ENCODE results near the gene TBC1D19.
A peak's percentile ranks its signal among the peaks of the same experiment; 100 is the strongest.
"Not testable (repeated sequence)": the region's sequence is repeated elsewhere in the genome, so short reads cannot be mapped to it uniquely, and the experiment has no call there.

TBC1D19 gene

DNA sequence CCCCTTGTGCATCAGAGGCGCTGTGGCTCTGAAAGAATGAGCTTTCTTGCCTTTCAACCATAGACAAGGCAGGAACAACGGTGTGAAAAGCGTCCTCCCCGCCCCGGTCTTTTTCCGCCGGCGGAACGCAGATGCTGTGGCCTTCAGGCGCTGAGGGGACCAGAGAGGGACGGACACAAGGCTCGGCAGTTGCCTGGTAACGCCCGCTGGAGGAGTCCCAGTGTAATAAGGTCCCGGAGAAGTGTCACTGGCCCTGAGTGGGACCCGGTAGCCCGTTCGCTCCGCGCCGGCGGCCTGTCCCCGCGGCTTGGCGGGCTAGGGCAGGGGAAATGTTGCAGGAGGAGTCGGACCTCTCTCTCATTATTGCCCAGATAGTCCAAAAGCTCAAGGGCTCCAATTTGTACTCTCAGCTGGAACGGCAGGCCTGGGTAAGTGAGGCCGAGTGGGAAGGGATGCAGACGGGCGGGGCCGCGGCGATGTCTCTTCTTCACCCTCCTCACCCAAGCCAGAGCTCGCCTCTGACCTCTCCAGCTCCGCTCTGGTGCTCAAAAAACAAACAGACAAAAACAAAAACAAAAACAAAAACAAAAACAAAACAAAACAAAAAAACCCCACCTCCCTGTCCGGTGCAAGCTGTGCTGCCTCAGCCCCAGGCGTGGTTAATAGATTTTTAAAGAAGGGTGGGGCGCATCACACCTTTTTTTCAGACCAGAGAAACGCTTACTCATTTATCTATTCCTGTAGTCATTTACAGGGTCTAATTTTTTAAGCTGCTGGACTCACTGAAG lies at the start of gene TBC1D19:
TSS of gene TBC1D19 (plus strand) at position 220 of the 788 bp plus-strand sequence. CDS start at position 330, 110 bp downstream.
- peak; percentile 91 for DNase-seq

DNA sequence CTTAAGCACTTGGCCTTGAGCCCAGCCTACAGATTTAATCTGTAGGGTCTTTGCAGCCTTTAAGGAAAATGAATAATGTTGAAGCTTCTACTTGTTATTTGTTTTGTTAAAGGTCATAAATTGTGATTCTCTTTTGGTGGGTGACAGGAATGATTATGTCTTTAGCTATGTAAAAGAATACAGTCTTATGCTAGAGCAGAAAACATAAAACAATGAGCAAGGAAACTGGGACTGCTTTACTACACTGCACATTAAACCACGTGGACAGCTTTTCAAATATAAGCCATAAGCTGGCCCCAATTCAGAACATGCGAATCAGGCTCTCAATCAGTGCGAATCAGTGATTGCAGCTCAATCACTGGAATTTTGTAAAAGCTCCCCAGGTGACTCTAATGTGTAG lies 40.9 kb upstream of the TBC1D19 start:
- no peak for DNase-seq

GRCh38 chr4:26544421-26544820 lies 39.5 kb upstream of the TBC1D19 start:
- DNase-seq, result no peak

DNA sequence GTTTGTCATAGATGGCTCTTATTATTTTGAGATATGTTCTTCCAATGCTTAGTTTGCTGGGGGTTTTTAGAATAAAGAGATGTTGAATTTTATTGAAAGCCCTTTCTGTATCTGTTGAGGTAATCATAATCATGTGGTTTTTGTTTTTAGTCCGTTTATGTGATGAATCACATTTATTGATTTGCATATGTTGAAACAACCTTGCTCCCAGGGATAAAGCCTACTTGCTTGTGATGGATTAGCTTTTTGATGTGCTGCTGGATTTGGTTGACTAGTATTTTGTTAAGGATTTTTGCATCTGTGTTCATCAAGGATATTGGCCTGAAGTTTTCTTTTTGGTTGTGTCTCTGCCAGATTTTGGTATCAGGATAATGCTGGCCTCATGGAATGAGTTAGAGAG lies 35.5 kb upstream of the TBC1D19 start:
- not testable (repeated sequence) for DNase-seq

- DNase-seq, result no peak
Observed at GRCh38 chr4:26557164-26557563, 26.7 kb upstream of the TBC1D19 start.

- DNase-seq, result no peak
Observed at GRCh38 chr4:26558166-26558895, 25.6 kb upstream of the TBC1D19 start.

GRCh38 chr4:26566133-26566532 lies 17.8 kb upstream of the TBC1D19 start:
- no peak for DNase-seq

DNA sequence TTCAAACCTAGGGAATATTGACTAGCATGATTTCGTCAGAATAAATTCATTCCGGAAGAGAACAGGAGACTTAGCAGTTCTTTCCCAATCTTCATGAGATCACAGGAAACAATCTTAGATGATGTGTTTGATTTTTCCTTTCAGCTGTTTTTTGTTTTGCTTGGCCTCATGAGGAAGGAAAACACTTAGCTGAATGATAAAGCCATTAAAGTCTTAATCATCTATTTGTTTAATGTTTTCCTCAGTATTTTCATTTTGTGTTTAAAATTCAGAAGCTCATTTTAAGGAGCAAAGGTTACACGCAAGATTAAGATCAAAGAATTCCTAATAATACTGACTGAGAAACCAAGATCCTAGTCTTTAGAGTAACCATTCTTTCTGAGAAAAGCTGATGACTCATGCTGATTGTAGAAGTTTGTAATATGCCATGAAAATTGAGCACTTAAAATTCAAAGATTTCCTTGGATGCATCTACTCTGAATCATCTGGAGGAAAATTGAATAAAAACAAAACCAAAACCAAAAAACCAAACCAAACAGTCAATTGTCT lies 15.4 kb upstream of the TBC1D19 start:
- DNase-seq, result no peak

DNA sequence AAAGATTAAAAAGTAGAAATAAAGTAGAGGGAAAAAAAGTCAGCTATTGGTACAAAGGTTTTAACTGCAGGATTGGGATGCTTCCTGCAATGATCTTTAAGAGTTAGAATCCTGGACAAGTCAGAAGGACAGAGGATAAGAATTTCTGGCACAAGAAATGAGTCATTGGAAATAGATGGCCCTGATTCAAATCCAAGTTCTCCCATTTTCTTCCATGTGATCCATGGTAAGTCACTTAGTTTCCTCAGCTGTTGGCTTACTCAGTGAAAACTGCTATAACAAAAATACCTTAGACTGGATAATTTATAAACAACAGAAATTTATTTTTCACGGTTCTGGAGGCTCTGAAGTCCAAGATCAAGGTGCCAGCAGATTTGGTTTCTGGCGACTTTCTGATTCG lies 13.3 kb upstream of the TBC1D19 start:
- no peak for DNase-seq

DNA sequence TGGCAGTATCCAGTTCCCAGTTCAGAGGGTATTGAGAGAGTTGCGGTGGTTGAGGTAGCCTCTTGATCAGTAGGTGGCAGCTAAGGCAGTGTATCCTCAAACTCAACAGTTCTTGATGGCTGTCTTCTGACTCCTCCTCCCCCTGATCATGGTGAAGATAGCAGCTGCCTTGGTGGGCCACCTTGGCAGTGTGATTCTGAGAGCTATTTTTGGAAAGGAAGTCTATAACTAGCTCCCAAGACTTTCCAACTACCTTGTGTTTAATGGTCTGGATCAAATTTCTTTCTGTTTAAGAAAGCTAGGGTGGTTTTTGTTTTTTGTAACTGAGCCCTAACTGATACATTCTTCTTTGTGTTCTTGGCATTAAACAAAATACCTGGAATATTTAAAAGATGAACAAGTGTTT lies 10.5 kb upstream of the TBC1D19 start:
- DNase-seq, result no peak

- no peak for DNase-seq
Observed at GRCh38 chr4:26574563-26574962, 9.3 kb upstream of the TBC1D19 start.

- no peak for DNase-seq
Observed at GRCh38 chr4:26576231-26576739, 7.6 kb upstream of the TBC1D19 start.

DNA sequence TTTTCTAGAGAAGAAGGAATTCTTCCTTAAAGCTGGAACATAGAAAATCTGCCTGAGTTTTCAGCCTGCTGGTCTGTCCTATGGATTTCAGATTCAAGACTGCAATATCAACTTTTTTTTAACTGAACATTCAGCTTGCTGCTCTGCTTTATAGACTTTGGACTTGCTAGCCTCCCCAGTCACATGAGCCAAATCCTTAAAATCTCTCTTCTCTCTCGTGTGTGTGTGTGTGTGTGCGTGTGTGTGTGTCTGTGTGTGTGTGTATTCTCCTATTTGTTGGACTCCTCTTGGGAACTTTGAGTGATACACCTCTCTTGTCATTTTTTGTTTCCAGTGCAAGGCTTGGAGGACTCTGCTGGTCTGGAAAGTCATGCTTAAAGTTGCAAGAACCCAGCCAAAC lies 6.8 kb upstream of the TBC1D19 start:
- no peak for DNase-seq

- no peak for DNase-seq
Observed at GRCh38 chr4:26579169-26579568, 4.7 kb upstream of the TBC1D19 start.

DNA sequence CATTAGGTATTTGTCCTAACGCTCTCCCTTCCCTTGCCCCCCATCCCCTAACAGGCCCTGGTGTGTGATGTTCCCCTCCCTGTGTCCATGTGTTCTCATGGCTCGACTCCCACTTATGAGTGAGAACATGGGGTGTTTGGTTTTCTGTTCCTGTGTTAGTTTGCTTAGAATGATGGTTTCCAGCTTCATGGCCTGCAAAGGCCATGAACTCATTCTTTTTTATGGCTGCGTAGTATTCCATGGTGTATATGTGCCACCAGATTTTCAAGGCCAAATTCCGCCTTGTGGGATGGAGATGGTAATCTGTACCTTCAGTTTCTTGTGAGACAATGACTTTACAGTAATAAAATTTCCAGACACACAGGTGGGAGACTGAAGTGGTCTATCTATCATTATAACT lies 2.5 kb upstream of the TBC1D19 start:
- DNase-seq, result not testable (repeated sequence)

- no peak for DNase-seq
Observed at GRCh38 chr4:26583538-26583864, 383 bp upstream of the TBC1D19 start.

DNA sequence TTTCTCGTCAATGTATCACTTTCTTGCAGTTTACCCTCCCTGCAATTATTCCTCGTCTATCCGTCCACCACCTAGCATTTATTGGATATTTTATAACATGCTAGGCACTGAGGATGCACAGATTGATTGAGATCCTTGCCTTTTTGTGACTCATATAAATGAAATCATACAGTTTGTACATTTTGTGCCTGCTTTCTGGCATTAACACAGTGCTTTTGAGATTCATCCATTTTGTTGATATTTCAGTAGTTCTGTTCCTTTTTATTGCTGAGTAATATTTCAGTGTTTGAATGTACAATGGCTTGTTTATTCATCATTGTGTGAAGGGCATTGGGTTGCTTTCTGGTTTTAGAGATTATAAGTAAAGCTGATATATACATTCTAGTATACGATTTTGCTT lies 841 bp downstream of the TBC1D19 start:
- DNase-seq, result no peak

DNA sequence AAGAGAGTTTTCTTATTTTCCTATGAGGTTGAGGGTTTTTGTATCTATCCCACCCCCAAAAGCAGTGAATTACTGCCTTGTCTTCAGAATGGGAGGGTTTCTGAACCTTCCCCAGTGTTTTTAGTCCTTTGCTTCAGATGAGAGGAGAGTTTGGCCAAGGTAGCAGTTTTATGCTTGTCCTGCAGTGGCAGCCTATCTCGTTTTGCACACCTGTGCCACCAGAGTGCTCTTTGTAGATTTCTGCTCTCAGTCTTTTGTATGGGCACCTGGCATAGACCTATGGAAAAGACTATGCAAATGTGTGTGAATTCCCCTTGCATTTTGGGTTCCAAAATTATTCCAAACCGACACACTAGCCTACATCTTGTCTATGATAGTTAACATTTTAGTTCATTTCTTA lies 5.8 kb downstream of the TBC1D19 start:
- DNase-seq, result no peak

GRCh38 chr4:26590639-26591038 lies 6.8 kb downstream of the TBC1D19 start:
- no peak for DNase-seq

DNA sequence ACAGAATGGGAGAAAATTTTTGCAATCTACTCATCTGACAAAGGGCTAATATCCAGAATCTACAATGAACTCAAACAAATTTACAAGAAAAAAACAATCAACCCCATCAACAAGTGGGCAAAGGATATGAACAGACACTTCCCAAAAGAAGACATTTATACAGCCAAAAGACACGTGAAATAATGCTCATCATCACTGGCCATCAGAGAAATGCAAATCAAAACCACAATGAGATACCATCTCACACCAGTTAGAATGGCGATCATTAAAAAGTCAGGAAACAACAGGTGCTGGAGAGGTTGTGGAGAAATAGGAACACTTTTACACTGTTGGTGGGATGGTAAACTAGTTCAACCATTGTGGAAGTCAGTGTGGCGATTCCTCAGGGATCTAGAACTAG lies 9.7 kb downstream of the TBC1D19 start:
- not testable (repeated sequence) for DNase-seq

- DNase-seq, result no peak
Observed at GRCh38 chr4:26594371-26594770, 10.5 kb downstream of the TBC1D19 start.

DNA sequence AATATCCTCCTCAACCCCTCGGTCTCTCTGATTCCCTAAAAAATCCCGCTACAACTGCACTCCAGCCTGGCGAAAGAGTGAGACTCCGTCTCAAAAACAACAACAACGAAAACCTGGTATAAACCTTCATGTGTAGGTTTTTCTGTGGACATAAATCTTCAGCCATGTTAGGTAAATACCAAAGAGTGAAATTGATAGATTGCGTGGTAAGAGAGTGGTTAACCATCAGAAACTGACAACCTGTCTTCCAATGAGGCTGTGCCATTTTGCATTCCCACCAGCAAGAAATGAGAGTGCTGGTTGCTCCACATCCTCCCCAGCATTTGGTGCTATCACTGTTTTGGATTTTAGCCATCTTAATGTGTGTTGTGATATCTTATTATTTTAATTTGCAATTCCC lies 10.9 kb downstream of the TBC1D19 start:
- no peak for DNase-seq

DNA sequence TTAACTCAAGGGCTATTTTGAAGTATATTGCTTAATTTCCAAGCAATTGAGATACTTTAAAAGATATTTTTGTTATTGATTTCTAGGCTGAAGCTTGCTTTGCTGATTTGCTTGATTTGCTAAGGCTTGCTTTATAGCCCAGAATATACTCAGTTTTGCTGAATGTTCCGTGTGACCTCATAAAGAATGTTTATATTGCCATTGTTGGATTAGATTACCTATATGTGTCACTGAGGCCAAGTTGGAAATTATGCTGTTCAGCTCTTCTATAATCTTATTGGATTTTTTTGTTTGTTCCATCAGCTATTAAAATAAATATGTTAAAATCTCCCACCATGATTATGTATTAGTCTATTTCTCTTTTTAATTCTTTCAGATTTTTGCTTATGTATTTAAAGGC lies 13.0 kb downstream of the TBC1D19 start:
- DNase-seq, result no peak

- no peak for DNase-seq
Observed at GRCh38 chr4:26601204-26601603, 17.3 kb downstream of the TBC1D19 start.
